Activated T-helper 1 cell treated with anti-CD3 and anti-CD28 coated beads, Interleukin-2, amount 50 U/mL, for 16 hours (primary cell): ENCODE results near the gene GIPC2.
"Not testable (repeated sequence)": the region's sequence is repeated elsewhere in the genome, so short reads cannot be mapped to it uniquely, and the experiment has no call there.

Experiments used
- DNase-seq, 2 donors: peaks; one replicate each; pipeline ENCODE4 v3.0.0-alpha.2; 2020; ENCODE audit warnings: low read depth in 1 of 2, low spot score in 1 of 2

Gene GIPC2

GRCh38 chr1:78036450-78036849, 9.3 kb upstream of the GIPC2 start:
- DNase-seq = no peak

- DNase-seq = no peak
Observed at GRCh38 chr1:78038071-78038470, 7.7 kb upstream of the GIPC2 start.

GRCh38 chr1:78038491-78038939, 7.3 kb upstream of the GIPC2 start:
- DNase-seq = no peak

GRCh38 chr1:78040484-78041089, 5.2 kb upstream of the GIPC2 start:
- no peak for DNase-seq

GRCh38 chr1:78043436-78043835, 2.3 kb upstream of the GIPC2 start:
- no peak for DNase-seq

GRCh38 chr1:78044796-78045562, 787 bp upstream of the GIPC2 start:
- no peak for DNase-seq

GRCh38 chr1:78045563-78045925, 222 bp upstream of the GIPC2 start:
- no peak for DNase-seq

GRCh38 chr1:78047106-78047505, 1.3 kb downstream of the GIPC2 start:
- no peak for DNase-seq

GRCh38 chr1:78047631-78048030, 1.9 kb downstream of the GIPC2 start:
- DNase-seq = no peak

- DNase-seq = no peak
Observed at GRCh38 chr1:78048446-78048845, 2.7 kb downstream of the GIPC2 start.

GRCh38 chr1:78049396-78049795, 3.6 kb downstream of the GIPC2 start:
- no peak for DNase-seq

- no peak for DNase-seq
Observed at GRCh38 chr1:78051005-78051404, 5.2 kb downstream of the GIPC2 start.

GRCh38 chr1:78052685-78053405, 7.1 kb downstream of the GIPC2 start:
- no peak for DNase-seq

GRCh38 chr1:78053498-78053897, 7.7 kb downstream of the GIPC2 start:
- DNase-seq = no peak

GRCh38 chr1:78054559-78054958, 8.8 kb downstream of the GIPC2 start:
- no peak for DNase-seq

- DNase-seq = no peak
Observed at GRCh38 chr1:78054972-78055371, 9.2 kb downstream of the GIPC2 start.

GRCh38 chr1:78055565-78056132, 9.9 kb downstream of the GIPC2 start:
- no peak for DNase-seq

GRCh38 chr1:78058670-78059069, 12.9 kb downstream of the GIPC2 start:
- no peak for DNase-seq

GRCh38 chr1:78060857-78061563, 15.2 kb downstream of the GIPC2 start:
- DNase-seq = no peak

- no peak for DNase-seq
Observed at GRCh38 chr1:78061825-78062523, 16.2 kb downstream of the GIPC2 start.

- not testable (repeated sequence) for DNase-seq
Observed at GRCh38 chr1:78064886-78065285, 19.1 kb downstream of the GIPC2 start.
